Fibroblast of gingiva (primary cell): ENCODE data around the gene STS.
"Not testable (repeated sequence)": the region's sequence is repeated elsewhere in the genome, so short reads cannot be mapped to it uniquely, and the experiment has no call there.

ENCODE experiments used
- DNase-seq: peaks from one replicate; pipeline ENCODE4 v3.0.0-alpha.2; 2011; ENCODE audit warnings: low read depth

STS gene

GRCh38 chrX:7143076-7143475 is 4.4 kb upstream of the STS start:
- no peak for DNase-seq

GRCh38 chrX:7143941-7144525 is 3.5 kb upstream of the STS start:
- DNase-seq: no peak

GRCh38 chrX:7145454-7145853 is 2.1 kb upstream of the STS start:
- DNase-seq: no peak

- DNase-seq: no peak
Measured at GRCh38 chrX:7146020-7146702, 1.4 kb upstream of the STS start.

- no peak for DNase-seq
Measured at GRCh38 chrX:7146703-7147412, 654 bp upstream of the STS start.

- DNase-seq: peak; percentile 69
Measured at GRCh38 chrX:7147978-7148854, 704 bp downstream of the STS start, which contains the start of gene PUDP. Gene PUDP (minus strand): TSS chrX:7148153. CDS start chrX:7148113, 40 bp downstream.

- no peak for DNase-seq
Measured at GRCh38 chrX:7149411-7149810, 1.9 kb downstream of the STS start.

GRCh38 chrX:7153231-7153630 is 5.7 kb downstream of the STS start:
- DNase-seq: no peak

- DNase-seq: peak; percentile 21
Measured at GRCh38 chrX:7154041-7154597, 6.6 kb downstream of the STS start.

GRCh38 chrX:7155163-7155562 is 7.7 kb downstream of the STS start:
- no peak for DNase-seq

GRCh38 chrX:7156879-7157278 is 9.4 kb downstream of the STS start:
- no peak for DNase-seq

GRCh38 chrX:7158468-7158990 is 11.0 kb downstream of the STS start:
- DNase-seq: no peak

GRCh38 chrX:7159149-7159861 is 11.8 kb downstream of the STS start:
- peak; percentile 64 for DNase-seq

GRCh38 chrX:7163146-7163677 is 15.7 kb downstream of the STS start:
- DNase-seq: peak; percentile 40

- no peak for DNase-seq
Measured at GRCh38 chrX:7164174-7164573, 16.7 kb downstream of the STS start.

GRCh38 chrX:7168371-7168770 is 20.9 kb downstream of the STS start:
- DNase-seq: no peak

- DNase-seq: no peak
Measured at GRCh38 chrX:7169627-7170026, 22.1 kb downstream of the STS start.

- DNase-seq: no peak
Measured at GRCh38 chrX:7170898-7171297, 23.4 kb downstream of the STS start.

- not testable (repeated sequence) for DNase-seq
Measured at GRCh38 chrX:7178859-7179258, 31.3 kb downstream of the STS start.

GRCh38 chrX:7179446-7179845 is 31.9 kb downstream of the STS start:
- DNase-seq: no peak

- peak; percentile 2 for DNase-seq
Measured at GRCh38 chrX:7184816-7185215, 37.3 kb downstream of the STS start.
